HG02970 (cell line): ENCODE results near the gene TEX12.
"Not testable (repeated sequence)": the region's sequence is repeated elsewhere in the genome, so short reads cannot be mapped to it uniquely, and the experiment has no call there.

Source experiments
- ATAC-seq: cut with Tn5 transposase; IDR thresholded peaks from one replicate; pipeline ENCODE4 v1.9.1; 2021; ENCODE audit warnings: mild to moderate bottlenecking, moderate library complexity, moderate number of reproducible peaks; ENCODE audit not compliant: unreplicated experiment, low FRiP score

Gene TEX12

GRCh38 chr11:112167145-112167544 lies at the start of gene TEX12:
TEX12 (plus strand) TSS chr11:112167372; CDS start chr11:112169269, 1,897 bp downstream.
- no peak for ATAC-seq

GRCh38 chr11:112118176-112118575 lies 49.0 kb upstream of the TEX12 start:
- no peak for ATAC-seq

GRCh38 chr11:112121981-112122615 lies 45.1 kb upstream of the TEX12 start:
- no peak for ATAC-seq

- no peak for ATAC-seq
These were observed 44.0 kb upstream of the TEX12 start for GRCh38 chr11:112123129-112123528.

- ATAC-seq: no peak
These were observed 40.1 kb upstream of the TEX12 start for GRCh38 chr11:112127056-112127455.

- ATAC-seq: no peak
These were observed 38.6 kb upstream of the TEX12 start for GRCh38 chr11:112128483-112129121.

GRCh38 chr11:112129656-112130055 lies 37.5 kb upstream of the TEX12 start:
- ATAC-seq: no peak

GRCh38 chr11:112132737-112133136 lies 34.4 kb upstream of the TEX12 start:
- no peak for ATAC-seq

GRCh38 chr11:112134473-112134872 lies 32.7 kb upstream of the TEX12 start:
- ATAC-seq: no peak

- no peak for ATAC-seq
These were observed 23.6 kb upstream of the TEX12 start for GRCh38 chr11:112143597-112143996.

- ATAC-seq: no peak
These were observed 16.7 kb upstream of the TEX12 start for GRCh38 chr11:112150517-112150916.

GRCh38 chr11:112156153-112156955 lies 10.8 kb upstream of the TEX12 start:
- no peak for ATAC-seq

GRCh38 chr11:112156956-112157766 lies 10.0 kb upstream of the TEX12 start:
- ATAC-seq: no peak

- no peak for ATAC-seq
These were observed 7.8 kb upstream of the TEX12 start for GRCh38 chr11:112159098-112160065.

GRCh38 chr11:112160091-112160848 lies 6.9 kb upstream of the TEX12 start:
- ATAC-seq: no peak

- no peak for ATAC-seq
These were observed 6.2 kb upstream of the TEX12 start for GRCh38 chr11:112161012-112161411.

- not testable (repeated sequence) for ATAC-seq
These were observed 5.0 kb upstream of the TEX12 start for GRCh38 chr11:112162200-112162599.

- ATAC-seq: no peak
These were observed 4.2 kb upstream of the TEX12 start for GRCh38 chr11:112162761-112163546.
